AG04449 (cell line): ENCODE data around the gene BICDL2.
"Not testable (repeated sequence)": the region's sequence is repeated elsewhere in the genome, so short reads cannot be mapped to it uniquely, and the experiment has no call there.

Experiments
- CTCF ChIA-PET: fragments of 350-600 bp; formaldehyde crosslinking; extraction: SDS; loops from one replicate; lab custom pipeline; 2021; ENCODE audit warnings: antibody characterized with exemption; lab: Yijun Ruan, JAX
- POLR2A ChIA-PET: fragments of 400-600, 350-600 bp; formaldehyde crosslinking; extraction: SDS; loops from one replicate; lab custom pipeline; 2020; ENCODE audit warnings: antibody characterized with exemption, inconsistent platforms; lab: Yijun Ruan, JAX
- DNase-seq: peaks from one replicate; pipeline ENCODE4 v3.0.0-alpha.2; 2010; ENCODE audit warnings: low read depth, low spot score
- H3K4me3 ChIP-seq: 2 replicates; pipeline ENCODE4 v1.5.1; 2011; ENCODE audit warnings: low read depth, mild to moderate bottlenecking, control low read depth, low read length
- TF ChIP-seq, protein P1 (sequence below): IDR thresholded peaks from one replicate; pipeline ENCODE4 v1.5.1; 2011; ENCODE audit warnings: mild to moderate bottlenecking, moderate library complexity, low read length, control low read depth, inconsistent platforms; ENCODE audit not compliant: insufficient read depth; ENCODE audit errors: missing control alignments

BICDL2 gene

GRCh38 chr16:3054965-3055733, 18.4 kb upstream of the BICDL2 start:
- no peak overlapping the region for H3K4me3 ChIP-seq
- CTCF ChIA-PET: no interaction called here
- no peak for DNase-seq
- POLR2A ChIA-PET: no interaction called here
- TF ChIP-seq, protein P1, sequence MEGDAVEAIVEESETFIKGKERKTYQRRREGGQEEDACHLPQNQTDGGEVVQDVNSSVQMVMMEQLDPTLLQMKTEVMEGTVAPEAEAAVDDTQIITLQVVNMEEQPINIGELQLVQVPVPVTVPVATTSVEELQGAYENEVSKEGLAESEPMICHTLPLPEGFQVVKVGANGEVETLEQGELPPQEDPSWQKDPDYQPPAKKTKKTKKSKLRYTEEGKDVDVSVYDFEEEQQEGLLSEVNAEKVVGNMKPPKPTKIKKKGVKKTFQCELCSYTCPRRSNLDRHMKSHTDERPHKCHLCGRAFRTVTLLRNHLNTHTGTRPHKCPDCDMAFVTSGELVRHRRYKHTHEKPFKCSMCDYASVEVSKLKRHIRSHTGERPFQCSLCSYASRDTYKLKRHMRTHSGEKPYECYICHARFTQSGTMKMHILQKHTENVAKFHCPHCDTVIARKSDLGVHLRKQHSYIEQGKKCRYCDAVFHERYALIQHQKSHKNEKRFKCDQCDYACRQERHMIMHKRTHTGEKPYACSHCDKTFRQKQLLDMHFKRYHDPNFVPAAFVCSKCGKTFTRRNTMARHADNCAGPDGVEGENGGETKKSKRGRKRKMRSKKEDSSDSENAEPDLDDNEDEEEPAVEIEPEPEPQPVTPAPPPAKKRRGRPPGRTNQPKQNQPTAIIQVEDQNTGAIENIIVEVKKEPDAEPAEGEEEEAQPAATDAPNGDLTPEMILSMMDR: no peak

- POLR2A ChIA-PET, DNase-seq, CTCF ChIA-PET, H3K4me3 ChIP-seq: not testable (repeated sequence)
These were observed 16.6 kb upstream of the BICDL2 start for GRCh38 chr16:3053330-3053710.

GRCh38 chr16:3052571-3053329, 16.0 kb upstream of the BICDL2 start:
- H3K4me3 ChIP-seq, POLR2A ChIA-PET, DNase-seq: not testable (repeated sequence)
- CTCF ChIA-PET: interaction anchor here (2.1 kb wide), 1 partner anchor 22 kb away, joined by 11 read pairs; no protein-coding TSS in a partner anchor

DNA sequence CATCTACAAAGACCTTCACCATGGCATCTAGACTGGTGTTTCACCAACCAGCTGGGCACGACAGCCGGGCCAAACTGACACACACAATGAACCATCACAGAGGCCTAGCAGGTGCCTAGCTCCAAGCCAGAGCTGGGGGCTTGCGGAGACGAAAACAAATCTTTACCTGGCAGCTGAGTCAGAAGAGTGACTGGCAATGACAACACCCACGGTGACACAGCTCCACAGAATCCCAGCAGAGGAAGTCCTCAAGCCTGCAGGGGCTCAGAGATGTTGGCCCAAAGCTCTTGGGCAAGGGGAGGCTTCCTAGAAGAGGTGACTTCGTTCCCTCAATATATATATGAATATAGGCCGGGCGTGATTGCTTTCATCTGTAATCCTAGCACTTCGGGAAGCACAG, 14.8 kb upstream of the BICDL2 start:
- no peak for DNase-seq
- TF ChIP-seq, protein P1: no peak
- CTCF ChIA-PET: interaction anchor here (0.6 to 2.1 kb wide), 7 partner anchors 8 to 114 kb away, joined by 3 to 11 read pairs (median 5); no protein-coding TSS in a partner anchor
- POLR2A ChIA-PET: no interaction called here
- H3K4me3 ChIP-seq: no peak overlapping the region

- DNase-seq: no peak
- no peak overlapping the region for H3K4me3 ChIP-seq
- ChIA-PET CTCF (interaction anchor here (0.8 to 2.1 kb wide), 6 partner anchors 9 to 115 kb away, joined by 3 to 11 read pairs (median 5); no protein-coding TSS in a partner anchor), POLR2A (no interaction called here)
- TF ChIP-seq, protein P1: no peak
These were observed 14.3 kb upstream of the BICDL2 start for GRCh38 chr16:3051009-3051408.

DNA sequence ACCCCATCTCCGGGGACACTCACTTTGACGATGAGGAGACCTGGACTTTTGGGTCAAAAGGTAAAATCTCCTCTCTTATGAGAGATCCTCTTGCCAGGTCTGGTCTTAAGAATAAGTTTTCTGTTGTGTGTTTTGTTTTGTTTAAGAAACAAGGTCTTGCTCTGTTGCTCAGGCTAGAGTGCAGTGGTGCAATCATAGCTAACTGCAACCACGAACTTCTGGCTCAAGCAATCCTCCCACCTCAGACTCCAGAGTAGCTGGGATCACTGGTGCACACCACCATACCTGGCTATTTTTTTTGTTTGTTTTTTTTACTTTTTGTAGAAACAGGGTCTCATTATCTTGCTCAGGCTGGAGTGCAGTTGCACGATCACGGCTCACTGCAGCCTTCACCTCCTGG, 13.7 kb upstream of the BICDL2 start:
- H3K4me3 ChIP-seq: no peak overlapping the region
- ChIA-PET CTCF (interaction anchor here (0.7 to 4.2 kb wide), 4 partner anchors 9 to 115 kb away, joined by 3 to 56 read pairs (median 4); no protein-coding TSS in a partner anchor), POLR2A (interaction anchor here (0.6 kb wide), 1 partner anchor 43 kb away, joined by 4 read pairs; no protein-coding TSS in a partner anchor)
- no peak for DNase-seq
- TF ChIP-seq, protein P1: no peak
